Measurements from ENCODE around the gene REV3L.

GRCh38 chr6:111450087-111450486 lies 32.9 kb downstream of the REV3L start:
- TF ChIP-seq EZH2 (optimal IDR thresholded peaks at IDR 0.05; ENCODE audit: low read depth, low read length) (no peak), CTCF (IDR thresholded peaks at IDR 0.05; ENCODE audit: low read length) (no peak), EZH2phosphoT487 (IDR thresholded peaks at IDR 0.05; ENCODE audit: low read length) (no peak)

All from MM.1S (cell line).